CD4-positive, alpha-beta T cell treated with Interleukin-17A for 1 hour (primary cell): ENCODE data around the gene PRRX2.
A peak's percentile ranks its signal among the peaks of the same experiment; 100 is the strongest.

Experiments used
- DNase-seq: peaks from one replicate; pipeline ENCODE4 v3.0.0-alpha.2; 2020

The PRRX2 gene

GRCh38 chr9:129712634-129713401, 47.4 kb downstream of the PRRX2 start:
- no peak for DNase-seq

DNA sequence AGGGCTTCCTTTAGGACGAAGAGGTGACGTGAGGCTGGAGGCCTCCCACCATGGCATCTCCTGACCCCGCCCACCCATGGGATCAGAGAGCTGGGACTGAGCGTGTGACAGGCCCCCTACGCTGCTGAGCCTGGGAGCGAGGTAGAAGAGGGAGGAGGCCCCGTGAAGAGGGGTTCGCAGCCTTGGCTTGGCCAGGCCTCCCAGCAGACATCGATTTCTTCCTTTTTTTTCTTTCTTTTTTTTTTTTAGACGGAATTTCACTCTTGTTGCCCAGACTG, 47.9 kb downstream of the PRRX2 start:
- no peak for DNase-seq

- no peak for DNase-seq
Measured at GRCh38 chr9:129714511-129715061, 49.1 kb downstream of the PRRX2 start.

DNA sequence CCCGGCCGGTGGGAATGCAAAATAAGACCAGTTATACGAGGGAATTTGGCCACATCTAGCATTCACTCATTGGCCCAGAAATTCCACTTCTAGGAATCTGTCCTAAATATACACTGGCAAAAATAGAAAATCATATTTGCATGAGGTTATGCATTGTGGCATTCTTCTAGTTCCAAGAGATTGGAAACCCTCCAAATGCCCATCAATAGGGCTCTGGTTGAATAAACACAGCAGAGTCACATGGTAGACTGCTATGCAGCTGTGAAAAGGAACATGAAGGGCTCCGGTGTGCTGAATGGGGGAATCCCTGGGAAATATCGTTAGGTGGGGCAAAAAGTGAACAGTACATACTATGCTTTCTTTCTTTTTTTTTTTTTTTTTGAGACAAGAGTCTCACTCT, 50.6 kb downstream of the PRRX2 start:
- no peak for DNase-seq

DNA sequence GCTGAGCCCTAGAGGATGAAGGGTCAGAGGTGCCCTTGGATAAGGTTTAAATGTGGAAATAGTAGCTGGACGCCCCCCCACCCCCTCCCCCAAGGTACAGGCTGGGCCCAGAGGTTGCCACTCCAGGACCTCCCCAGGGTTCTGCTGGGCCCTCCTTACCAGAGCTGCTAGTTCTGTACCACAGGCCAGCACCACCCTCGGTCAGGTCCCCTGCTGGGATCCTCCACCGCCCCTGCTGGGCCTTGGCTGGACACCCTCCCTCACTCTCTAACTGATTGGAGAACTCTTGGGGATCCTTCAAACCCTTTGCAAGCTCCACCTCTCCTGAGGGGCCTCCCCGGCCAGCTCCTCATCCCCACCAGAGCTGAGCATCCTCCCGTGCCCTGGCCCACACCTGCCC, 52.5 kb downstream of the PRRX2 start:
- no peak for DNase-seq

DNA sequence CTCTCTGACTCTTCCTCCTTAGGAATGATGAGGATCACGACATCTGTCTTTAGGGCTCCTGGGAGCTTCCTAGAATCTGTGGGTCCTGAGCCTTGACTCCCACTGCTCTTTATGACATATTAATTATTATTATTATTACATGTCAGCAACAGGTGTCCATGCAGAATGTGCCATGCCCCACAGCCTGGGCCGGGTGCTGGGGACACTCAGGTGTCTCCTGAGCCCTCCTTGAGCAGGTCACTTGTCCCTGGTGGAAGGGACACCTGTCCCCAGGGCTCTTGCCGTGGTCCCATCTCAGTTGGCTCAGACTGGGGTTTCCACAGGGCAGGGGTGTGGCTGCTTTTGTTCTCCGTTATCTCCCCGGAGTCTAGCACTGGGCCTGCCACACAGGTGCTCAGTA, 53.2 kb downstream of the PRRX2 start:
- DNase-seq, result no peak

DNA sequence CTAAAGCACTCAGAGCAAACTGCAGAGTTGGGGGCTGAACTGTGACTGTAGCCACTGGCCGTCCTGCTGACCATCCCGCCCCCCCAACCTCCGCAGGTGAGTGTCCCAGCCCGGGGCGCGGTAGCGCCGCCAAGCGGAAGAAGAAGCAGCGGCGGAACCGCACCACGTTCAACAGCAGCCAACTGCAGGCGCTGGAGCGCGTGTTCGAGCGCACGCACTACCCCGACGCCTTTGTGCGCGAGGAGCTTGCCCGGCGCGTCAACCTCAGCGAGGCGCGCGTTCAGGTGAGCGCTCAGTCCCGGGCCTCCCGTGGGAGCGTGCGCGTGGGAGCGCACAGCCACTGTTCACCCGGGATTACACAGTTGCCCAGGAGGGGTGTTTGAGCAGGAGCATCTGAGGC, 53.7 kb downstream of the PRRX2 start:
- no peak for DNase-seq

DNA sequence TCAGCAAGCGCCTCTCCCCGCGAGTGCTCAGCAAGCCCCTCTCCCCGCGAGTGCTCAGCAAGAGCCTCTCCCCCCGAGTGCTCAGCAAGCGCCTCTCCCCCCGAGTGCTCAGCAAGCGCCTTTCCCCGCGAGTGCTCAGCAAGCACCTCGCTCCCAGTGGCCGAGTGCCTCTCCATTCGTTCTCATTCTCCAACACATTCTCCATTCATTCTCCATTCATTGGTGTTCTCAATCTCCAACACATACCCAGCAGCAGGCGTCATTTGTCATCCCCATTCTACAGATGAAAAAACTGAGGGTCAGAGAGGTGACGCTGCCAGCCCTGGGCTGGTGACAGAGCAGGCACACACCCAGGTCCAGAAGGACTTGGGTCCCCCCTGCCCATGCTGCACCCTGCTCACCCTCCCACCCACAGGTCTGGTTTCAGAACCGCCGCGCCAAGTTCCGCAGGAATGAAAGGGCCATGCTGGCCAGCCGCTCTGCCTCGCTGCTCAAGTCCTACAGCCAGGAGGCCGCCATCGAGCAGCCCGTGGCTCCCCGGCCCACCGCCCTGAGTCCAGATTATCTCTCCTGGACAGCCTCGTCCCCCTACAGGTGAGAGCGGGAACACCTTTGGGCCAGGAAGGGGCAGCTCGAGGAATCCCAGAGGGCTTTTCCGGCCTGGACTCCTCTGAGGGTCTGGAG, 54.9 kb downstream of the PRRX2 start:
- DNase-seq, result no peak

- DNase-seq, result no peak
Measured at GRCh38 chr9:129720865-129721545, 55.6 kb downstream of the PRRX2 start.

- no peak for DNase-seq
Measured at GRCh38 chr9:129722913-129723312, 57.5 kb downstream of the PRRX2 start.

GRCh38 chr9:129724456-129725190, 59.2 kb downstream of the PRRX2 start:
- no peak for DNase-seq

GRCh38 chr9:129725795-129726251, 60.4 kb downstream of the PRRX2 start:
- DNase-seq, result no peak

GRCh38 chr9:129726322-129727160, 61.1 kb downstream of the PRRX2 start:
- DNase-seq, result peak; percentile 56

GRCh38 chr9:129728744-129729143, 63.3 kb downstream of the PRRX2 start:
- no peak for DNase-seq

GRCh38 chr9:129731477-129732085, 66.1 kb downstream of the PRRX2 start:
- no peak for DNase-seq

- DNase-seq, result no peak
Measured at GRCh38 chr9:129732100-129732499, 66.7 kb downstream of the PRRX2 start.

- no peak for DNase-seq
Measured at GRCh38 chr9:129732946-129733631, 67.6 kb downstream of the PRRX2 start.

- no peak for DNase-seq
Measured at GRCh38 chr9:129733632-129733953, 68.1 kb downstream of the PRRX2 start.

GRCh38 chr9:129735546-129735945, 70.1 kb downstream of the PRRX2 start:
- DNase-seq, result no peak

DNA sequence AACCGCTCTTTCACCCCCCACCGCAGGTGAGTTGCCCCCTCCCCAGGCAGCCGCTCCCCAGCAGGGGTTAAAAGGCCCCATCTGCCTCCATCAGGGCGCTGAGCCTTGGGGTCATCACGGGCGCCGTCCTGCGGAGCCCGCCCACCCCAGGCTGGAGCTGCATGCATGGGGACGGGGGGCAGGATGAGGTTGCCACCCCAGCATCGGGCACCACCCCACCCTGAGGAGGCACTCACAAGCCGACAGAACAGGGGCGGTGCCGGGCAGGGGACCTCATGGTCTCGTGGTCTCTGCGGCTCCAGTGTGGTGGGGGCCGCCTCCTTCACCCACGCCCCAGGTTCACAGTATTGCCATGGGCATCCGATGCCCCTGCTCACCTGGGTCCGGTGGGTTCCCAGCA, 70.9 kb downstream of the PRRX2 start:
- no peak for DNase-seq
